HG03108 (cell line): ENCODE measurements around the gene BPIFB2.

Experiments used
- ATAC-seq: cut with Tn5 transposase; IDR thresholded peaks from one replicate; pipeline ENCODE4 v1.9.1; 2021; ENCODE audit warnings: moderate library complexity; ENCODE audit not compliant: unreplicated experiment

The BPIFB2 gene

GRCh38 chr20:33067806-33068205 is 60.3 kb downstream of the BPIFB2 start:
- no peak for ATAC-seq

GRCh38 chr20:33068251-33068939 is 60.9 kb downstream of the BPIFB2 start:
- no peak for ATAC-seq

- no peak for ATAC-seq
Measured at GRCh38 chr20:33069673-33070072, 62.2 kb downstream of the BPIFB2 start.

GRCh38 chr20:33070111-33071053 is 62.9 kb downstream of the BPIFB2 start:
- ATAC-seq = no peak

- ATAC-seq = no peak
Measured at GRCh38 chr20:33071198-33071597, 63.7 kb downstream of the BPIFB2 start.

DNA sequence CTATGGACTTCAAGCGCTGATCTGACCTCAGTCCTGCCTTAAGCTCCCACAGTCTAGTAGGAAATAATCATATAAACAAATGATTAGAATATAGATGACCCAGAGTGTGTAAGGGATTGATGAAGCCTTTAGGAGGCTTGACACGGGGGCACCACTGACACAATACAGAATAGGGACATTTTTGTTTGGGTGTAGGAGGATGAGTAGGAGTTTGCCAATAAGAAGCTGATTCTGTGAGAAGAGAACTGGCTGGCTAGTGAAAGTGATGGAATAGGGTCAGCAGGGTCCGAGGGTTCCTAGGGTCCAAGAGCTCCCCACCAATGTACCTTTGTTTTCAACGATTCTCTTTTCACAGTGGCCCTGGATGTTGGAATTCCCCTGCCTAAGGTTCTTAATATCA is 64.9 kb downstream of the BPIFB2 start:
- ATAC-seq = no peak

GRCh38 chr20:33072813-33073212 is 65.3 kb downstream of the BPIFB2 start:
- ATAC-seq = no peak
